Measurements from ENCODE around the gene GAS6.

DNA sequence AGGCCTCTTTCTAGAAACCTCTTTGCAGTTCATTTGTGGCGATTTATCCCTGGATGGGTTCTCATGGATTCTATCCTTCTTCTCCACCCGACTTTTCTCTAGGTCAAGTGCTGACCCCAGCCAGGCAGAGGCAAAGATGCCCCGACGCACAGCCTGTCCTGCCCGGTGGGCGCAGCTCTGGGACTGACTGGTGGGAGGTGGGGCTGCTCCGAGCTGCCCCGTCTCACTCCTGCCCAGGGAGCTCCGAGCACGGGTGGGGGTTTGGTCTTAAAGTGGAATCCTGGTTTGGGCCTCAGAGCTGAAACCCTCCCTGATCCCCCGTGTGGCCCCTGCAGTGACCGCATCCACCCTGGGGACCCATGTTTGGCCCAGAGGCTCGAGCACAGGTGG is 44.5 kb downstream of the GAS6 start:
- TF ChIP-seq, protein P1, sequence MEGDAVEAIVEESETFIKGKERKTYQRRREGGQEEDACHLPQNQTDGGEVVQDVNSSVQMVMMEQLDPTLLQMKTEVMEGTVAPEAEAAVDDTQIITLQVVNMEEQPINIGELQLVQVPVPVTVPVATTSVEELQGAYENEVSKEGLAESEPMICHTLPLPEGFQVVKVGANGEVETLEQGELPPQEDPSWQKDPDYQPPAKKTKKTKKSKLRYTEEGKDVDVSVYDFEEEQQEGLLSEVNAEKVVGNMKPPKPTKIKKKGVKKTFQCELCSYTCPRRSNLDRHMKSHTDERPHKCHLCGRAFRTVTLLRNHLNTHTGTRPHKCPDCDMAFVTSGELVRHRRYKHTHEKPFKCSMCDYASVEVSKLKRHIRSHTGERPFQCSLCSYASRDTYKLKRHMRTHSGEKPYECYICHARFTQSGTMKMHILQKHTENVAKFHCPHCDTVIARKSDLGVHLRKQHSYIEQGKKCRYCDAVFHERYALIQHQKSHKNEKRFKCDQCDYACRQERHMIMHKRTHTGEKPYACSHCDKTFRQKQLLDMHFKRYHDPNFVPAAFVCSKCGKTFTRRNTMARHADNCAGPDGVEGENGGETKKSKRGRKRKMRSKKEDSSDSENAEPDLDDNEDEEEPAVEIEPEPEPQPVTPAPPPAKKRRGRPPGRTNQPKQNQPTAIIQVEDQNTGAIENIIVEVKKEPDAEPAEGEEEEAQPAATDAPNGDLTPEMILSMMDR (IDR thresholded peaks at IDR 0.05): no peak
- TF ChIP-seq POLR2A (IDR thresholded peaks at IDR 0.05): no peak
- TF ChIP-seq EP300 (IDR thresholded peaks at IDR 0.05): no peak
